PFSK-1 (cell line): ENCODE data around the gene PRPF6.

ENCODE experiments used
- FOXP2 ChIP-seq: optimal IDR thresholded peaks from 2 replicates; pipeline ENCODE3; 2011; ENCODE audit warnings: borderline replicate concordance, control low read depth, inconsistent platforms; ENCODE audit not compliant: insufficient read depth; ENCODE audit errors: extremely low read length, extremely low read depth
- POLR2AphosphoS5 ChIP-seq: IDR thresholded peaks from 2 replicates; pipeline ENCODE4 v1.6.1; 2012; ENCODE audit warnings: low read depth, mild to moderate bottlenecking, control low read depth, low read length, moderate library complexity
- SIN3A ChIP-seq: IDR thresholded peaks from 2 replicates; pipeline ENCODE4 v1.6.1; 2012; ENCODE audit warnings: mild to moderate bottlenecking, low read length, moderate library complexity, borderline replicate concordance; ENCODE audit not compliant: insufficient read depth
- TAF1 ChIP-seq: IDR thresholded peaks from 2 replicates; pipeline ENCODE4 v1.6.1; 2012; ENCODE audit warnings: low read length, control low read depth, borderline replicate concordance; ENCODE audit not compliant: insufficient read depth
- TF ChIP-seq, protein P1 (sequence below), 2 experiments: IDR thresholded peaks; 2 replicates each; pipeline versions ENCODE4 v1.6.1 to v1.8.0; 2011 to 2012; ENCODE audit warnings: low read depth in 2 of 2, low read length in 2 of 2, control low read depth in 1 of 2, inconsistent platforms in 1 of 2, mild to moderate bottlenecking in 1 of 2, moderate library complexity in 1 of 2; ENCODE audit not compliant: insufficient read depth in 1 of 2

The PRPF6 gene

GRCh38 chr20:63969838-63970713 lies 10.9 kb upstream of the PRPF6 start, which contains the start of gene ZNF512B:
Gene ZNF512B, minus strand, starts transcription at chr20:63969930. Its CDS starts 1,980 bp downstream, at chr20:63967950.
- TF ChIP-seq, protein P1, sequence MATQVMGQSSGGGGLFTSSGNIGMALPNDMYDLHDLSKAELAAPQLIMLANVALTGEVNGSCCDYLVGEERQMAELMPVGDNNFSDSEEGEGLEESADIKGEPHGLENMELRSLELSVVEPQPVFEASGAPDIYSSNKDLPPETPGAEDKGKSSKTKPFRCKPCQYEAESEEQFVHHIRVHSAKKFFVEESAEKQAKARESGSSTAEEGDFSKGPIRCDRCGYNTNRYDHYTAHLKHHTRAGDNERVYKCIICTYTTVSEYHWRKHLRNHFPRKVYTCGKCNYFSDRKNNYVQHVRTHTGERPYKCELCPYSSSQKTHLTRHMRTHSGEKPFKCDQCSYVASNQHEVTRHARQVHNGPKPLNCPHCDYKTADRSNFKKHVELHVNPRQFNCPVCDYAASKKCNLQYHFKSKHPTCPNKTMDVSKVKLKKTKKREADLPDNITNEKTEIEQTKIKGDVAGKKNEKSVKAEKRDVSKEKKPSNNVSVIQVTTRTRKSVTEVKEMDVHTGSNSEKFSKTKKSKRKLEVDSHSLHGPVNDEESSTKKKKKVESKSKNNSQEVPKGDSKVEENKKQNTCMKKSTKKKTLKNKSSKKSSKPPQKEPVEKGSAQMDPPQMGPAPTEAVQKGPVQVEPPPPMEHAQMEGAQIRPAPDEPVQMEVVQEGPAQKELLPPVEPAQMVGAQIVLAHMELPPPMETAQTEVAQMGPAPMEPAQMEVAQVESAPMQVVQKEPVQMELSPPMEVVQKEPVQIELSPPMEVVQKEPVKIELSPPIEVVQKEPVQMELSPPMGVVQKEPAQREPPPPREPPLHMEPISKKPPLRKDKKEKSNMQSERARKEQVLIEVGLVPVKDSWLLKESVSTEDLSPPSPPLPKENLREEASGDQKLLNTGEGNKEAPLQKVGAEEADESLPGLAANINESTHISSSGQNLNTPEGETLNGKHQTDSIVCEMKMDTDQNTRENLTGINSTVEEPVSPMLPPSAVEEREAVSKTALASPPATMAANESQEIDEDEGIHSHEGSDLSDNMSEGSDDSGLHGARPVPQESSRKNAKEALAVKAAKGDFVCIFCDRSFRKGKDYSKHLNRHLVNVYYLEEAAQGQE (IDR thresholded peaks at IDR 0.05; ENCODE audit: insufficient read depth in 1 of 2, low read depth in 2 of 2, low read length in 2 of 2): no peak
- 0 out of 2 replicates have a peak, but pooled peaks have one; percentile 43 for TF ChIP-seq TAF1
- no peak for TF ChIP-seq FOXP2
- TF ChIP-seq SIN3A: 0 out of 2 replicates have a peak, but pooled peaks have one; percentile 61
- no peak for TF ChIP-seq POLR2AphosphoS5

- TF ChIP-seq SIN3A (no peak), TAF1 (no peak), POLR2AphosphoS5 (no peak), FOXP2 (no peak)
- TF ChIP-seq, protein P1 (IDR thresholded peaks at IDR 0.05; ENCODE audit: insufficient read depth in 1 of 2, low read depth in 2 of 2, low read length in 2 of 2): no peak
These were observed 10.1 kb upstream of the PRPF6 start for GRCh38 chr20:63970714-63971431.

GRCh38 chr20:63972312-63973159 lies 8.4 kb upstream of the PRPF6 start:
- TF ChIP-seq POLR2AphosphoS5 (no peak), TAF1 (no peak), SIN3A (no peak), FOXP2 (no peak)
- TF ChIP-seq, protein P1 (IDR thresholded peaks at IDR 0.05; ENCODE audit: insufficient read depth in 1 of 2, low read depth in 2 of 2, low read length in 2 of 2): no peak

GRCh38 chr20:63973160-63973479 lies 7.8 kb upstream of the PRPF6 start:
- TF ChIP-seq FOXP2: no peak
- TF ChIP-seq, protein P1 (IDR thresholded peaks at IDR 0.05; ENCODE audit: insufficient read depth in 1 of 2, low read depth in 2 of 2, low read length in 2 of 2): no peak
- TF ChIP-seq SIN3A: no peak
- TF ChIP-seq TAF1: no peak
- no peak for TF ChIP-seq POLR2AphosphoS5
